CD8-positive, alpha-beta memory T cell (primary cell): ENCODE results near the gene CD300H. TPM values are rescaled to one million over a fixed set of nuclear protein-coding genes. Genes with fewer than 3 reads are reported as not detected.
A peak's percentile ranks its signal among the peaks of the same experiment; 100 is the strongest.

Experiments
- CTCF ChIA-PET: fragments of 350-600 bp; sonication (Branson Sonifier 250); formaldehyde crosslinking; loops from one replicate; lab custom pipeline; 2021; ENCODE audit warnings: antibody characterized with exemption; lab: Charles Lee
- POLR2A ChIA-PET: fragments of 350-600 bp; sonication (Branson Sonifier 250); formaldehyde crosslinking; loops from one replicate; lab custom pipeline; 2021; ENCODE audit warnings: antibody characterized with exemption; lab: Charles Lee
- DNase-seq, 5 donors: peaks; one replicate each; pipeline versions ENCODE4 v3.0.0 to v3.0.0-alpha.2; 2020 to 2022; ENCODE audit warnings: mixed read lengths in 1 of 5
- H3K27ac ChIP-seq: one replicate; pipeline ENCODE4 v1.7.0; 2013; ENCODE audit warnings: low read depth, mild to moderate bottlenecking, low read length, moderate library complexity
- H3K27me3 ChIP-seq: 2 replicates; pipeline ENCODE4 v1.7.0; 2013; ENCODE audit warnings: low read length, mild to moderate bottlenecking; ENCODE audit not compliant: insufficient read depth, poor library complexity, severe bottlenecking
- H3K36me3 ChIP-seq: 2 replicates; pipeline ENCODE4 v1.7.0; 2013; ENCODE audit warnings: mild to moderate bottlenecking, low read length, moderate library complexity; ENCODE audit not compliant: insufficient read depth
- H3K4me1 ChIP-seq: 2 replicates; pipeline ENCODE4 v1.7.0; 2013; ENCODE audit warnings: mild to moderate bottlenecking, low read length, moderate library complexity; ENCODE audit not compliant: insufficient read depth
- H3K4me3 ChIP-seq: 2 replicates; pipeline ENCODE4 v1.7.0; 2013; ENCODE audit warnings: mild to moderate bottlenecking, low read length
- H3K9me3 ChIP-seq: 2 replicates; pipeline ENCODE4 v1.7.0; 2013; ENCODE audit warnings: mild to moderate bottlenecking, low read length
- H3K27ac Mint-ChIP-seq, 8 donors: one replicate each; pipeline ENCODE4 v1.8.0; 2020 to 2021; ENCODE audit warnings: mixed read lengths in 8 of 8, mild to moderate bottlenecking in 6 of 8, inconsistent platforms in 3 of 8, moderate library complexity in 3 of 8
- H3K27me3 Mint-ChIP-seq, 2 donors: one replicate each; pipeline ENCODE4 v1.8.0; 2020 to 2021; ENCODE audit warnings: mixed read lengths in 2 of 2, mild to moderate bottlenecking in 1 of 2, moderate library complexity in 1 of 2
- H3K36me3 Mint-ChIP-seq, 3 donors: one replicate each; pipeline ENCODE4 v1.8.0; 2020 to 2021; ENCODE audit warnings: mixed read lengths in 3 of 3, inconsistent platforms in 1 of 3, mild to moderate bottlenecking in 1 of 3
- H3K4me1 Mint-ChIP-seq, 3 donors: one replicate each; pipeline ENCODE4 v1.8.0; 2020 to 2021; ENCODE audit warnings: mixed read lengths in 3 of 3, inconsistent platforms in 1 of 3, mild to moderate bottlenecking in 1 of 3
- H3K4me3 Mint-ChIP-seq, 7 donors: one replicate each; pipeline ENCODE4 v1.8.0; 2020 to 2021; ENCODE audit warnings: mixed read lengths in 7 of 7, mild to moderate bottlenecking in 6 of 7, moderate library complexity in 4 of 7, inconsistent platforms in 2 of 7
- H3K9me3 Mint-ChIP-seq, 5 donors: one replicate each; pipeline ENCODE4 v1.8.0; 2020 to 2022; ENCODE audit warnings: mixed read lengths in 5 of 5, mild to moderate bottlenecking in 3 of 5, moderate library complexity in 2 of 5, inconsistent platforms in 1 of 5
- polyA plus RNA-seq: library from polyadenylated mRNA; unstranded; fragments of 300-500 nt; fragmentation: Illumina TruSeq; gene quantifications from one replicate; pipeline ENCODE4 v1.2.3, GENCODE V29; 2021
- total RNA-seq, 2 experiments: library from RNA; stranded (reverse); gene quantifications; one replicate each; pipeline ENCODE4 v1.2.3, GENCODE V29; 2021

Gene CD300H
- total and polyA plus RNA-seq, 3 experiments from 2014 or later, result not detected

DNA sequence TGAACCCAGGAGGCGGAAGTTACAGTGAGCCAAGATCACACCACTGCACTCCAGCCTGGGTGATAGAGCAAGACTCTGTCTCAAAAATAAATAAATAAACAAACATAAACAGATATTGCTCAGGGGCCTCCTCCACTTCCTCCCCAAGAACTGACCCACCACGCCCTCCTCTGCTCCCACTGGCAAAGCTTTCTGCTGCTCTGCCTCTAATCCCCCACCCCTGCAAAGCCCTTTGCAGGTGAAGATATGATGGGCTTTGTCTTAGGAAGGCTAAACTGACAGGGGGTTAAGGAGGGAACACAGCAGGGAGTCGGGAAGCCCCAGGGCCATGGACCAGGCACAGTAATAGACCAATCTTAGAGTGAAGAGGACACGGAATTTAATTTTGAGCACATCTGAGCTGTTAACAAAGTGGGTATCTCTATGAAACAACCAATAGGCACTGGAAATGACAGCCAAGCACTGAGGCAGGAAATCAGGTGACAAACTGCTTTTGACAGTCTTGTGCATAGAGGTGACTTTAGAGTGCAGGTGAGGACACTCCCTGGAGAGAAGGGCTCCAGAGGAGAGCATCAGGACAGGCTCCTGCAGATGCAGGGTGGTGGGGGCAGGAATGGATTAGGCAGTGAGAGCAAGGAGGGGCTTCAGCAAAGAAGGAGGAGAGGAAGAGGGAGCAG is 31.2 kb upstream of the CD300H start:
- H3K9me3 Mint-ChIP-seq, result no peaks in the 10 kb centered on the region
- Histone ChIP-seq H3K9me3 (no peaks in the 10 kb centered on the region), H3K36me3 (no peaks in the 10 kb centered on the region), H3K4me3 (no peak overlapping the region), H3K27ac (no peak overlapping the region), H3K27me3 (peaks cover 7% of the 10 kb centered on the region), H3K4me1 (peaks cover 9% of the 10 kb centered on the region)
- ChIA-PET POLR2A (no interaction called here), CTCF (no interaction called here)
- peaks cover 0 to 4% (median 3%) of the 10 kb centered on the region in 3 donors for H3K4me1 Mint-ChIP-seq
- no peak overlapping the region for H3K27ac Mint-ChIP-seq
- no peak overlapping the region for H3K4me3 Mint-ChIP-seq
- no peak for DNase-seq
- peaks cover 31 to 73% of the 10 kb centered on the region in 2 donors for H3K27me3 Mint-ChIP-seq
- H3K36me3 Mint-ChIP-seq, result no peaks in the 10 kb centered on the region

GRCh38 chr17:74597069-74597790 is 29.9 kb upstream of the CD300H start:
- DNase-seq, result no peak
- Mint-ChIP-seq H3K27me3 (peaks cover 32 to 70% of the 10 kb centered on the region in 2 donors), H3K9me3 (peaks cover 0 to 1% (median 0%) of the 10 kb centered on the region in 5 donors), H3K27ac (no peak overlapping the region), H3K36me3 (no peaks in the 10 kb centered on the region), H3K4me3 (no peak overlapping the region), H3K4me1 (peaks cover 0 to 5% (median 2%) of the 10 kb centered on the region in 3 donors)
- Histone ChIP-seq H3K4me3 (no peak overlapping the region), H3K27me3 (peaks cover 7% of the 10 kb centered on the region), H3K4me1 (peaks cover 15% of the 10 kb centered on the region), H3K9me3 (no peaks in the 10 kb centered on the region), H3K36me3 (no peaks in the 10 kb centered on the region), H3K27ac (no peak overlapping the region)
- ChIA-PET CTCF (no interaction called here), POLR2A (interaction anchor here (0.7 kb wide), 1 partner anchor 105 kb away, joined by 5 read pairs; no protein-coding TSS in a partner anchor)

DNA sequence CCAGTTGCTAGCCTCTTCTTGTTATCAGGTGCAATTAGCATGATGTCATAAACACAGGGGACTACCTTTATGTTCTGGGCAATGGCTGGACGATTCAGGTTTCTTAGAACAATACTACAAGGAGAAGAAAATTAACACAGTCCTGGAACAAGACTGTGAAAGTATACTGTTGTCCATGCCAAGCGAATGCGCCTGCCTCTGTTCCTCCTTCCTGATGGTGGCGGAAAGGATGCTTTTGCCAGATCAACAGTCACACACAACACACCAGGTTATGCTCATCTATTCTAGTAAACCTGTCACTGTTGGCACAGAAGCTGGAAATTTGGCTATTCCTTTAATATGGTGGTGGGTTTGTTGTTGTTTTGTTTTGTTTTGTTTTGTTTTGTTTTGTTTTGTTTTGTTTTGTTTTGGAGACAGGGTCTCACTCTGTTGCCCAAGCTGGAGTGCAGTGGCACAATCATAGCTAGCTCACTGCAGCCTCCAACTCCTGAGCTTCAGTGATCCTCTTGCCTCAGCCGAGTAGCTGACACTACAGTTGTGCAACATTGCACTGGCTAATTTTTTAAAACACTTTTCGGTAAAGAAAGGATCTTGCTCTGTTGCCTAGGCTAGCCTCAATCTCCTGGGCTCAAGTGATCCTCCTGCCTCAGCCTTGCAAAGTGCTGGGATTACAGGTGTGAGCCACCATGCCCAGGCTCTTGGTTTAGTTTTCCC is 27.9 kb upstream of the CD300H start:
- Histone ChIP-seq H3K27me3 (peaks cover 5% of the 10 kb centered on the region), H3K4me1 (peaks cover 15% of the 10 kb centered on the region), H3K4me3 (no peak overlapping the region), H3K36me3 (no peaks in the 10 kb centered on the region), H3K9me3 (no peaks in the 10 kb centered on the region), H3K27ac (no peak overlapping the region)
- H3K27ac Mint-ChIP-seq, result no peak overlapping the region
- no peaks in the 10 kb centered on the region for H3K36me3 Mint-ChIP-seq
- H3K4me3 Mint-ChIP-seq, result no peak overlapping the region
- H3K4me1 Mint-ChIP-seq, result peaks cover 0 to 8% (median 4%) of the 10 kb centered on the region in 3 donors
- ChIA-PET POLR2A (no interaction called here), CTCF (no interaction called here)
- H3K27me3 Mint-ChIP-seq, result peaks cover 32 to 72% of the 10 kb centered on the region in 2 donors
- peaks cover 0 to 1% (median 0%) of the 10 kb centered on the region in 5 donors for H3K9me3 Mint-ChIP-seq
- no peak for DNase-seq

DNA sequence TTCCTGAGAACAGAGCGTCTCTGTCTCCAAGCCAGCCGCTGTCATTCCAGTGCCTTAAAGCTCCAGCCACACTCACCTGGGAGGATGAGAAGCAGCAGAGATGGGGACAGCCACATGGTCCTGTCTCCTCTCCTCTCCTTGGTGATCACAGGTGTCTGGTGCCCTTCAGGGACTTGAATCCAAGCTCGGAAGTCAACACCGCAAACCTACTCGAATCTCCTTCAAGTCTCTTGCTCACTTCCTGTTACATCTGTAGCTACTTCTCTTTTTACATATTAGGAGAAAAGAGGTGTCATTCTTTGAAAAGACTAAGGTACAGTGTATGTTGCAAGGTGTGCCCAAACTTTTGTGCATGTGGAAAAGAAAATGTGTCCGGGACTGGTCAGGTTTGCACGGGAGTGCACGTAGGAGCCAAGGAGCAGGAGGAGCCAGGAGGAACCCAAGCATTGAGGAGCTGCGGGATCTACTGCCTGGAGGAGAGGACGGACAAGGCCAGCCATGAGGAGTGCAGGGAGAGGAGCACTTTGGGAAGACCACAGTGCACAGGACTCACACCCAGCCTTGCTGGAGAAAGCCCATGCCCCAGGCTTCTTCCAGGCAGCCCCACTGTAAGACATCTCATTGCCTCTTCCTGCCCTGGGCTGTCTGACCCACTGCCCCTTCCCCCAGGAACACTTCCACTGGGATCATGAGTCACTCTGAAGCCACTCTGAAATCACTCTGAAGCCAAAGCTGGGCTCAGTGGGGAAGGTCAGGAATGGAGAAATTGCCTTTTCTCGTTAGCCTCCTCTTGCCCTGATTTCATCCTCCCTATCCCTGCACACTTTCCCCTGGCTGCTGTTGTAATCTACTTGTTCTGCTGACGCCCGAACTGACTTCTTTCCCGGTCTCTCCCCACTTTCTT is 25.0 kb upstream of the CD300H start, which contains the start of gene CD300LD:
Gene CD300LD, minus strand, starts transcription at position 197 of the 904 bp plus-strand sequence. Its CDS starts 81 bp downstream, at position 116.
- H3K27ac ChIP-seq, result no peak within 1 kb of the TSS
- no peaks in the 10 kb centered on the region for H3K36me3 Mint-ChIP-seq
- no peaks in the 10 kb centered on the region for H3K27me3 ChIP-seq
- H3K4me3 Mint-ChIP-seq, result no peak within 1 kb of the TSS
- no peak for DNase-seq
- peaks cover 0 to 1% (median 0%) of the 10 kb centered on the region in 5 donors for H3K9me3 Mint-ChIP-seq
- peaks cover 6% of the 10 kb centered on the region for H3K4me1 ChIP-seq
- CTCF ChIA-PET, result no interaction called here
- peaks cover 21 to 71% of the 10 kb centered on the region in 2 donors for H3K27me3 Mint-ChIP-seq
- H3K27ac Mint-ChIP-seq, result peak within 1 kb of the TSS in 1 of 8 donors; percentile 4
- no peak within 1 kb of the TSS for H3K4me3 ChIP-seq
- H3K36me3 ChIP-seq, result no peaks in the 10 kb centered on the region
- no peaks in the 10 kb centered on the region for H3K9me3 ChIP-seq
- peaks cover 0 to 4% (median 4%) of the 10 kb centered on the region in 3 donors for H3K4me1 Mint-ChIP-seq
- POLR2A ChIA-PET, result no interaction called here

DNA sequence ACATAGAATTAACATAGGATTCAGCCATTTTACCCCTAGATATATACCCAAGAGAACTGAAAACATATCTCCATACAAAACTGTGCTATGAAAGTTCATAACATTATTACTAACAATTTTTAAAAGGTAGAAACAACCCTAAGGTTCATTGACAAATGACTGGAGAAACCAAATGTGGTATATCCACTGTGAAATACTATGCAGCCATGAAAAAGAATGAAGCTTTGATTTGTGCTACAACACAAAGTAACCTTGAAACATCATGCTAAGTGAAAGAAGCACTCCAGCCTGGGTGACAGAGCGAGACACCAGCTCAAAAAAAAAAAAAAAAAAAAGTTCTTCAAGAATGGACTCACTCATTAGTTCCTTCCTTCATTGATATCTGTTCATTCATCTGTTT is 24.2 kb upstream of the CD300H start:
- no peak overlapping the region for H3K27ac ChIP-seq
- H3K9me3 Mint-ChIP-seq, result peaks cover 0 to 1% (median 0%) of the 10 kb centered on the region in 5 donors
- no peak overlapping the region for H3K4me3 Mint-ChIP-seq
- ChIA-PET POLR2A (interaction anchor here (0.6 kb wide), 1 partner anchor 8 kb away, joined by 4 read pairs; no protein-coding TSS in a partner anchor), CTCF (no interaction called here)
- peaks cover 0 to 4% (median 4%) of the 10 kb centered on the region in 3 donors for H3K4me1 Mint-ChIP-seq
- H3K4me1 ChIP-seq, result peaks cover 6% of the 10 kb centered on the region
- H3K27ac Mint-ChIP-seq, result no peak overlapping the region
- peaks cover 17 to 67% of the 10 kb centered on the region in 2 donors for H3K27me3 Mint-ChIP-seq
- no peaks in the 10 kb centered on the region for H3K9me3 ChIP-seq
- no peaks in the 10 kb centered on the region for H3K27me3 ChIP-seq
- DNase-seq, result no peak
- no peak overlapping the region for H3K4me3 ChIP-seq
- no peaks in the 10 kb centered on the region for H3K36me3 Mint-ChIP-seq
- no peaks in the 10 kb centered on the region for H3K36me3 ChIP-seq

GRCh38 chr17:74585711-74586110 is 18.4 kb upstream of the CD300H start:
- POLR2A ChIA-PET, result no interaction called here
- H3K27ac Mint-ChIP-seq, result no peak overlapping the region
- H3K27me3 Mint-ChIP-seq, result peaks cover 5 to 47% of the 10 kb centered on the region in 2 donors
- no peaks in the 10 kb centered on the region for H3K4me1 Mint-ChIP-seq
- CTCF ChIA-PET, result no interaction called here
- Histone ChIP-seq H3K27ac (no peak overlapping the region), H3K27me3 (no peaks in the 10 kb centered on the region), H3K4me1 (no peaks in the 10 kb centered on the region), H3K36me3 (no peaks in the 10 kb centered on the region), H3K4me3 (no peak overlapping the region), H3K9me3 (no peaks in the 10 kb centered on the region)
- no peak overlapping the region for H3K4me3 Mint-ChIP-seq
- no peaks in the 10 kb centered on the region for H3K9me3 Mint-ChIP-seq
- H3K36me3 Mint-ChIP-seq, result no peaks in the 10 kb centered on the region
- DNase-seq, result no peak

- Histone ChIP-seq H3K27ac (no peak overlapping the region), H3K4me1 (peaks cover 7% of the 10 kb centered on the region), H3K4me3 (no peak overlapping the region), H3K9me3 (no peaks in the 10 kb centered on the region), H3K36me3 (no peaks in the 10 kb centered on the region), H3K27me3 (no peaks in the 10 kb centered on the region)
- POLR2A ChIA-PET, result no interaction called here
- Mint-ChIP-seq H3K27ac (no peak overlapping the region), H3K4me3 (no peak overlapping the region), H3K27me3 (peaks cover 7 to 34% of the 10 kb centered on the region in 2 donors), H3K4me1 (peaks cover 7 to 9% (median 9%) of the 10 kb centered on the region in 3 donors), H3K36me3 (no peaks in the 10 kb centered on the region), H3K9me3 (no peaks in the 10 kb centered on the region)
- CTCF ChIA-PET, result no interaction called here
- no peak for DNase-seq
These were observed 17.2 kb upstream of the CD300H start for GRCh38 chr17:74584292-74585060.
